ENCODE data around the gene PCYOX1L.

Gene PCYOX1L

DNA sequence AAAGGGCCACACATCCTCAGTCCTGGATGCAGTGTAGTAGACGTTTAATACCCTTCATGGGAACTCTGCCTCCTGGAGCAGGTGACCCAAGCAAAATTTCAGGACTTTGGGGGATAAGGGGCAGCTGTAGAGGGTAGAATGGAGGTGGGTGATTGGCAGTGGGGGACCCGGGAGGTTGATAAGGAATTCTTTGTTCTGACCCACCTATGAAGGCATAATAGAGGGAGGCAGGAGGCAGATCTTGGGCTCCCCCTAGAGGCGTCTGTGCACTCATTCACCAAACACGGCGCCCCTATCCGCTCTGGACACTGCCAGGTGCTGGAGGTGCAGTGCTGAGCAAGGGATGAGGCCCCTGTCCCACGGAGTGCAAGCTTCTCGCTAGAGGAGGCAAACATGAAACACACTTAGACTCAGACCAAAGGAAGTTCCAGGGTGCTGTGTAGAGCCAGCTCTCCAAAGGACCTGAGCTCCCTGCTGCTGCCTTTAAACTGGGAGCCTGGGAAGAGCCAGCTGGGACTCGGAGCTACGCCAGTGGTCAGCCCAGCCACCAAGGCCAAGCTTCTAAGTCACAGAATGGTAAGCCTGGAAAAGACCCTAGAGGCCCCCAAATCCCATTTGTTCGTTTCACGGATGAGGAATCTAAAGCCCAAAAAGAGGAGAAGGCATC lies 13.6 kb downstream of the PCYOX1L start:
- DNase-seq: peak; percentile 49 to 63

DNA sequence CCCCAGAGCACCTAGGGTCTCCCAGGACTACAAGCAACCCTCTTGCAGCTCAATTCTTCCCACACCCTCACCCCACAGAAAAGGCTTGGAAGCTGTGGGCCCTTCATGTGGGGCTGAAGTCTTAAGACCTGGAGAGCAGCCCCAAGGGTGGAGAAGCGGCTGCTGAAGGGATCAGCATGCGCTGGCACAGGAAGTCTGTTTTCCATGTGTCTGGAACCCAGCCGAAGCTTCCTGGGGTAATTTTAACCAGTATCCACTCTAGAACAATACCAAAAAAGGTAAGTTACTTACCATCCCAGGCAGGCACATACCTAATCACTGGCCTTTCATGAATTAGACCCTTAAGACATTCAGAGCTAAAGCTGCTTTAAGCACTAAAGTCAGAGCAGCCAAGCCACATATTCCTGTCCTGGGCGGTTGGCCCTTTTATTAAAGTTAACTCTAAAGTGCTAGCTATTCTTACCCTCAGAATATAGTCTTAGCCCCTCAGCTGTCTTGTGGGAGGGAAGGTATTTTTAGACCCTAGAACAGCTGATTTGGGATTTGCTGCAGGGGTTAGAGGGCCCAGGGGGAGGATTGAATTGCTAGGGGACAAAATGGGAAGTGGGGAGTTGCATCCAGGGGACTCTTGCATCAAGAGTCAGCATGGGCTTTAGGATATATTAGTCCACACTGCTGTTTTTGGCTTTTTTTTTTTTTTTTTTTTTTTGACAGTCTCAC lies 14.4 kb downstream of the PCYOX1L start:
- DNase-seq: no peak

DNA sequence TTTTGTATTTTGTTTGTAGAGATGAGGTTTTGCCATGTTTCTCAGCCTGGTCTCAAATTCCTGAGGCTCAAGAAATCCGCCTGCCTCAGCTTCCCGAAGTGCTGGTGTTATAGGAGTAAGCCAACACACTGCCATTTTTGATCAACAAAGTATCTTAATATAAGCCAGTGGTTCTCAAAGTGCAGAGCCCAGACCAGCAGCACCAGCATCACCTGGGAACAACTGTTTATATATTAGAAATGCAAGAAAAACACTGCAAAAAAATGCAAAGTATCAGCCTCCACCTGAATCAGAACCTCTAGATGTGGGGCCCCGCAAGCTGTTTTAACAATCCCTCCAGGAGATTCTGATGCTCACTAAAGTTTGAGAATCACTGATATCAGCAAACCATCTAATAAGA lies 15.1 kb downstream of the PCYOX1L start:
- DNase-seq: no peak

DNA sequence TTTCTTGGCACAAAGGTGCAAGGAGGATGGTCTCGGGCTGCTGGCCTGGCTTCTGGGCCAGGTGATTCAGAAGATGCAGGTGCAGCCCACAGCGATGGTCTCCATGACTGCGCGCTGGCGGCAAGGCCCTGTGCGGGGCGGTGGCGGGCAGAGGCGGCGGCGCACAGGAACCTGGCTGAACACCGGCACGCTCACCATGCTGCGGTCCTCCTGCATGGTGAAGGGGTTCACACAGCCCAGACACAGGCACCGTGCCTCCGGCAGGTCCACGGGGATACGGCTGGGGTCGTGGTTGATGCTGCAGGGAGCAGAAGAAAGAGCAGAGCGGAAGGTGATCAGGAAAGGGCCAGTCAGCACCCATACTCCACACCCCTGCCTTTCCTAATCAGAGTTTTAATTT lies 16.5 kb downstream of the PCYOX1L start:
- DNase-seq: no peak

DNA sequence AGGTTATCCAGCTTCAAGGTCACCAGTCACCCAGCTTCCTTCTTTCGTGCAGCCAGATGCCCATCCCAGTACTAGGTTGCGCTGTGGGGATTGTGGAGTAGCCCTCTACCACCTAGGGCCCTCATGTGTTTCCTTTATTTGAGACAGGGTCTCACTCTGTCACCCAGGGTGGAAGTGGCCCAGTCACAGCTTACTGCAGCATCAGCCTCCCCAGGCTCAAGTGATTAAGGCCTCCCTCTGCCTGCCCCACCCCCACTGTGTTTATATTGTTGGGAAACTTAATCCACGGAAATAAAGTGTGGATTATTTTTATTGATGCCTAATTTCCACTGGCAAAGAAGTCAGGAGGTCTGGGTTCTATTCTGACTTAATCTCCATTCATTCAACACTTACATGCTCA lies 17.0 kb downstream of the PCYOX1L start:
- DNase-seq: no peak

DNA sequence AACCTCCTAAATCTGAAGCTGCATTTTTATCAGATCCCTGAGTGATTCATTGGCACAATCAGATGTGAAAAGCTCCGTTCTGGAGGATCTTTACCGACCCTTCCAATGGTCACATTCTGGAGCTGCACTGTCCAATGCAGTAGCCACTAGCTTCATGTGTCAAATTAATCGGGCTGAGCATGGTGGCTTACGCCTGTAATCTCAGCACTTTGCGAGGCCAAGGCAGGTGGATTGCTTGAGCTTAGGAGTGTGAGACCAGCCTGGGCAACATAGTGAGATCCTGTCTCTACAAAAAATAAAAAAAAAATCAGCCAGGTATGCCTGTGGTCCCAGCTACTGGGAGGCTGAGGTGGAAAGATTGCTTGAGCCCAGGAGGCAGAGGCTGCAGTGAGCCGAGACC lies 17.6 kb downstream of the PCYOX1L start:
- DNase-seq: no peak

DNA sequence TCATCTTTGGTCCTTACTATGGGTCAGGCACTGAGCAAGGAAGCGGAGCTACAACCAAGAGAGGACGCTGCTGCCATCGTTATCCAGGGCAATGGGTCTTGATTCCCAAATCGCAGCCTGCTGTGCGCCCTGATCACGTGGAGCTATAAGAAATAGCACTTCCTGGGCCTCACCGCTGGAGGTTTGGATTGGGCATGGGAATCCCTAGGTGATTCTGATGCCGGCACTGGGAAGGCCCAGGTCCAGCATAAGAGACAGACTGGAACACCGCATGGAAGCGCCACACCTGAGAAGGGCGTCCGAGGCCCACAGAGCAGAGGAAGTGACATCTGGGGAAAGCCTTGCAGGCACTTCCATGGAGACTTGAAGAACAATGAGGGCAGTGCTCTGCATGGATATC lies 18.3 kb downstream of the PCYOX1L start:
- DNase-seq: no peak

DNA sequence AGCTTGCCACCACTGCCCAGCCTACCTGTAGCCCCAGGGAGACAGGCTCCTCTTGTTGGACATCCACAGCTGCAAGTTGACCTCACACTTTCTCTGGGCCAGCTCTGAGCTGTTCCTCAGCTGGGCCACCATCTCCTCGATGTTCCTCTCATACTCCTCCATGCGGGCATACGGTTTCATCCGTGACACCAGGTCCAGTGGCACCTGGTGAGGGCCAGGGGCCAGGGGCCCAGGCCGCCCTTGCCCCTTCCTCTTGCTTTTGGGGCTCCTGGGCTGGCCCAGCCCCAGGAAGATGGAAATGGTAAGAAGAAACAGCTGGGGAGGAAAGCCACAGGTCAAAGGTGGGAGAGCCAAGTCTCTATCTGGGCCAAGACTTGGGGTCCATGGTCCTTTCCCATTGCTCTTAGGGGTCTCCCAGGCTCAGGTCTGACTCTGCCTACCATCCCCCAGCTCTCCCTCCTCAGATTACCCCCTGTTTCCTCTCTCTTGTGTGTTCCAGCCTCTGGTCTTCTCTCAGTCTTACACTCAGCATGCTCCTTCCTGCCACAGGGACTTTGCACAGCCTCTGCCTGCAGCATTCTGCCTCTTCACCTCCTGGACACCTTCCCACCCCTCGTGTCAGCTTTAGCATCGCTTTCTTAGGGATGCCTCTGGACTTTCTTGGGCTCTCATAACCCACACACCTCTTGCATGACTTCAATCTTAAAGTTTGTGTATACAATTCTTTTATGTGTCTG lies 19.0 kb downstream of the PCYOX1L start:
- no peak for DNase-seq

DNA sequence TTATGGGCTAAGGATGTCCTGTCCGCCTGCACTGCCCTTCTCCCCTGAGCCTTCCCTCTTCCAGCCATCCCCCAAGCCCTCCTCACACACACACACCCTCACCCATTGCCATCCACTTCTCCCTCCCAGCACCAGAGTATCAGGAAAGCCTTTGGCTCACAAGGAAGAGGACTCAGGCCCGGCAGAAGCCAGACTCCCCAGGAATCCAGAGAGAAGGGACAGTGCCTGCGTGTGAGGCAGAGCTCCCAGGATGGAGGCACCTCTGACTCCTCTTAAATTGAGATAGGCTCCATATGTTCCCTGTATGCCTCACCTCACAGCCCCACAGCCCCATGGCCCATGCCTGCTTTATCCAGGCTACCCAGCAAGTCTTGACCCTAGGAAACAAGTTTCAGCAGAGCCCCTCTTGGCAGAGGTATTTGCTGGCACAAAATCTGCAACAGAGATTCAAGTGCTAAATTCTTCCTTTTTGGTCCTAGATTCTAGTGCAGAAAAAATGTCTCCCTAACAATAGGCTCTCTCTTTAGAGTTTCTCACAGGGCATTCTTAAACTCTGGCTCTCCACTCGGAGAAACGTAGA lies 20.5 kb downstream of the PCYOX1L start:
- no peak for DNase-seq

DNA sequence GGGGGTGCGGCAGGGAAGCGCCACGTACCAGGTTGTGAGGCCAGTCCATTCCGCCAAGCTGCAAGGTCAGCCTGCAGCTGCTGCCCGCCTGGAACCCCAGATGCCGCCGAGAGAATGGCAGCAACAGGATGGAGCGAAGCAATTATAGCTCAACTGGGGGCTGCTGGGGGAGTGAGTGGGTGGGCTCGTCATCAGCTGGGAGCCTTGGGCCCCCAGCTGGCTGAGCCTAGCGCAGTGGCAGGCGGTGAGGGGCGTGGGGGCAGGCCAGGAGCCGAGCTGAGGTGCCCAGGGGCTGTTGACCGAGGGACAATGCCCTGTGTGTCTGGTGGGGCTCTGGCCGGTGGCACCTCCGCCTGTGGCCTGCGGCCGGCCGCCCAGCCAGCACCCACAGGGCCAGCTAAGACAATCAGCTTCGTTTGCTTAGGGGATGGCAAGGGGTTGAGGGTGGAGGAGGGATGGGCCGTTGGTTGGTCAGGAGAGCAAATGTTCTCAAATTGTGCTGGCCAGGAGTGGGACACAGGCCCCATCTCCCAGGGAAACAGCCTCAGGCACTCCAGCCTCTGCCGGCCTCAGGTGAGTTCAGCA lies 21.4 kb downstream of the PCYOX1L start, which contains the start of gene IL17B:
Gene IL17B, minus strand, starts transcription at position 116 of the 585 bp plus-strand sequence. Its CDS starts 67 bp downstream, at position 49.
- no peak for DNase-seq

DNA sequence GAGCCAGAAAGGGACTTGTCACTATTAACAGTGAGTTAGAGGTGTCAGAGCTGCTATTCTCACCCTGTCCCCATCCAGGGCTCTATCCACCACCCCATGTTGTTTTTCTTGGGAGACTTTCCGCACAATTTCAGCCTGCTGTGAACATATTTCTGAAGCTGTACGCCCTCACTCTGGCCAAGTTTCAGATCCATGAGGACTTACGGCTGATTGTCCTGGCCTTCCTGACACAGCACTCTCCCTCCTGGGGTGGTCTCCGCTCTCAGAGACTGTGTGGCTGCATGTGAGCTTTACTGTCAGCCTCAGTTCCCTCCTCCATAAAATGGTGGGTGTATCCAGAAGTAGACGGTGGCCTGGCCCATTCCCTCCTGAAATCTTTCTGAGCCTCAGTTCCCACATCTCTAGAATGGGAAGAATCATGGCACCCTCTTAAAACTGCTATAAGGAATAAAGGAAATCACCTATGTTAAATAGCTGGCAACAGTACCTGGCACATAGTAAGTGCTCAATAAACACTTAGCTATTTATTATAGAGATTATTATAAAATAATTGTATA lies 22.1 kb downstream of the PCYOX1L start:
- no peak for DNase-seq

DNA sequence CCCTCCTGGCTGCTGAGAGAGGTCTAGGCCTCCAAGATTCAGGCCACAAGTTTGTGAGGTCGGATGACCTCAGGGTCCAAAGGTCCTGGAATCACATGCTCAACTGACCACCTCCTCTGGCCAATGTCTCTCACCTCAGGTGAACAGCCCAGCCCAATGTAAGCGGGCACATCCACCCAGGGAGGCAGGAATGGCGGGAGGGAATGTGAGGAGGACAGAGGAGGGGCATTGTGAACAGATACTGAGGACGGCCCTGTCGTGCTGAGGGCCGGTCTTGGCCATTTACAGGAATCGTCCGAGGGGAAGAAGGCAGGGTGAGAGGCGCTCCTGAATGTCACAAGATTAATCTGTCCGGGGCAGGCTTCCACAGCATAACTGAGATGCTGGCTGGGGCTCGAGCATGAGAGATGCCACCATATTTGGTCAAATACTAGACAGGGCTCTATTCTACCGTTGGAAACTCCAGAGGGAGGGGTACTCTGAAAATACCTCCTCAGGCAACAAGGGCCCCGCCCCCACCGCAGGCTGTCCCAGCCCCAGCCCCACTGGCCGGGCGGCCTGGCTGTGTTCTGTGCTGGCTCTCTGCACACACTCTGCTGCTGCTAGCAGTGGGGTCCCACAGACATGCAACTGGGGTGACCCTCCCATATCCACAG lies 22.7 kb downstream of the PCYOX1L start:
- no peak for DNase-seq

DNA sequence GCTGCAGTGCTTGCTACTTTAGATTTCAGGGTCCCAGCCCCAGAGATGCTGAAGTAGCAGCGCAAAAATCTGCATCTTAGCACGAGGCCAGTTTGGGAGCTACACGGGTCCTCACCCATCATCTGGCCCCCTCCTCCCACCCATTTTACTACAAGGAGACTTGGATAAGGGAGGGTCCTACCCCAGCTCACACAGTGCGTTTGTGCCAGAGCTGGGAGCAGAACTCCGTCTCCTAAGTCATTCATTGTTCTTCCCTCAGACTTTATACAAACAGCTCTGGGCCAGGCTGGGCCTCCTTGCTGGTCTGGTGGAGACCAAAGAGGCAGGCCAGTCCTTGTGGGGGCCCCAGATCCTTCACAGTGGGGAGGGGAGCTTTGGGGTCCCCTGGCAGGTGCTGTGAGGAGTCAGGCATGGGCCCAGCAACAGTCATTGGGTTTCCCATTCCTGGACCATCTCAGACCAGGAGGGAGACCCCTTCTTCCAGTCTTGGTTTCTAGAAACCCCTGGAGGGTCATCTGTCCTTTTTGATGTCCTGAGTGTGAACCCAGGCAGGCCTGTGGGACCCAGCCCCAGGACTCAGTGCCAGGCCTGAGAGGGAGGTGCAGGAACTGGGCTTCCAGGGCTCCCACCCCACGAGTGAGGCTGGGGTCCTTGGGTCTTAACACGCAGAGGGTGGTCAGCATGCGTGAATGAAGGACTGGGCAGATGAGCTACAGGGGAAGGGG lies 23.6 kb downstream of the PCYOX1L start:
- no peak for DNase-seq

DNA sequence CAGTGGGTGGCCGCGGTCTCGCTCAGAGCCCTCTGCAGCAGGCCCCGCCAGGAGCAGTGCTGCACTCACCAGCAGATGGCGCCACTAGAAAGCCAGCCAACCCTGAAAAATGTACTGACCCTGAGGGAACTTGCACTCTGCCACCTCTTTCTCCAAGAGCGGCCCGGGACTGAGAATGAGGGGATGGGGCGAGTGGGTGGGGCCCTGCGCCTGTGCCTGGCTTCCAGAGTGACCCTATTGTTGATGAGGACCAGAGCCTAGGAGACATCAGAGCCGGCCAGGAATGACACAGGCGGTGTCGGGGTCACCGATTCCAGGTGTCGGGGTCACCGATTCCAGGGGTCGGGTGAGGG lies 24.1 kb downstream of the PCYOX1L start:
- peak in 1 of 2 experiments; percentile 63 for DNase-seq

DNA sequence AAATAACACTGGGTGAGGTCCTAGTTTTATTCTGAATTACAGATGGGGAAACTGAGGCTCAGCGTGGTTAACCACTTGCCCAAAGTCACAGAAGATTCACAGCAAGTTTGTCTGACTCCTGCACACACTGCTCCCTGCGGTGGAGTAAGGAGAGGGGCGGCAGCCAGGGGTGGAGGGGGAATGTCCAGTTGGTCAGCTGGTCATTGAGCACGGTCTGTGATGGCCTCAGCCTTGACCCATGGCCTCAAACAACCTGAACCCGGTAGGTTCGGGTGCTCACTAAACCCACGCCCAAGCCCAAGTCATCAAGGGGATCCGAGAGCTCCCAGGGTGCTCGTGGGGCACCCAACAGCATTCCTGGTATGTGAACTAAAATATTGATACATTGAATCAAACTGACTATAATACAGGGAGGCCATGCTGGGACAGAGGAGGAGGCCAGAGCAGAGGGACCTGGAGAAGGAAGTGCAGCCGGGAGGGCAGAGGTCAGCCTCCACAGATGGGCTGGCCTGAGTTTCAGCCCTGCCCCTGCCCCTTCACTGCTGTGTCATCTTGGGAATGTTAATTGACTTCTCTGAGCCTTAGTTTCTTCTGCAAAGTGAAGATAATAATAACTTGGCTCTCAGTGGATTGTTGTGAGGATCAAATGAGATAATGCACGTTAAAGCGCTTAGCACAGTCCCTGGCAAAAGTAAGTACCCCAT lies 24.8 kb downstream of the PCYOX1L start:
- DNase-seq: no peak

DNA sequence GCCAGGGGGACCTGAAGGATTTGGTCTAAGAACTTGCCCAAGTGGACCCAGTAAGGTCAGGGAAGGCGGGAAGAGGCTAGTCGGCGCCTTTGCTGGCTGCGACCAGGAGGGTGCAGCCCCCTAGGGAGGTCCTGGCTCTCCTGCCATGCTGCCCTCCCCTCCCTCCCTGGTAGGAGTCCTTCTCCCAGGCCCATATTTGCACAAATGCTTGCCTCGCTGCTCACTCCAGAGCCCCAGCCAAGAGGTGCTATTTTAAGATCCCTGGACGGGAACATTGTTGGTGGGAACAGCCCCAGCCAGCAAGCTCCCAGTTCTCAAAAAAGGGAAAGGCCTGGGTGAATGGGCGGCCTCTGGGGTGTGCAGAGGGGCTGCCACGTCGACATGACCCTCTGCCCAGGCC lies 25.6 kb downstream of the PCYOX1L start:
- no peak for DNase-seq

DNA sequence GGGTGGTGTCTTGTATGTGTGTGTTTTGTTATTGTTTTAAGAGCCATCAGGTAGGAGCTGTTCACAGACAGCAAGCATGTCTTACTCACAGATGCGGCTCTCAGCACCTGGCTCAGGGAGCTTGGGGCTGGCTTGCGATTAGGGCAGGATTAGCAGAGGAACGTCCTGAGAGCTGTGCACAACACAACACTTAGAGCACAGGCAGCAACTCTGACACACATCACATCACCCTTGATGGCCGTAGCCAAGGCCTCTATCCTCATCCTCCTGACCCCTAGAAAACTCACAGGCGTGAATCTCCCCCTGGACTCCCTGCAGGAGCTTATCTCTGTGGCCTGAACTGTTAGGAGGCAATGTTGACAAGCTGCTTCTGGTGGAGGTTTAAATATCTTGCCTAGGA lies 28.3 kb downstream of the PCYOX1L start:
- no peak for DNase-seq

DNA sequence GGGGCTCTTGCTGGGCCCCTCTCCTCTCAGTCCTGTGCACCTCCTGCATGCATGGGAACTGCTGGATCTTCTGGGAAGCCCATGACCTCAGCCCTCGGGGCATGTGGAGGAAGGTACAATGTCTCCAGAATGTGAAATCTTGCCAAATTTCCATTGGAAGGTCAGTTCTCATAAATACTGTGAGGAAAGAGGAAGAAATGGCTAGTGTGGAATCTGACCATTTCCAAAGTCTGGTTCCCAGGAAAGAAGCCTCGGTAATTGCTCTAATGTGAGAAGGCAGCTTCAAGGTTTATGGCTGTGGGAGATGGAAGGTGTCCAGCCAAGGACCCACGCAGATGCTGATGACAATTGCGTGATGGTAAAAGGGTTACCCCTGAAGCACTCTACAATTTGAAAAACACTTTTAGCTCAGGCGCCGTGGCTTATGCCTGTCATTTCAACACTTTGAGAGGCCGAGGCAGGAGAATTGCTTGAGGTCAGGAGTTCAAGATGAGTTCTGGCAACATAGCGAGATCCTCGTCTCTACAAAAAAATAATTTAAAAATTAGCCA lies 29.3 kb downstream of the PCYOX1L start:
- no peak for DNase-seq

DNA sequence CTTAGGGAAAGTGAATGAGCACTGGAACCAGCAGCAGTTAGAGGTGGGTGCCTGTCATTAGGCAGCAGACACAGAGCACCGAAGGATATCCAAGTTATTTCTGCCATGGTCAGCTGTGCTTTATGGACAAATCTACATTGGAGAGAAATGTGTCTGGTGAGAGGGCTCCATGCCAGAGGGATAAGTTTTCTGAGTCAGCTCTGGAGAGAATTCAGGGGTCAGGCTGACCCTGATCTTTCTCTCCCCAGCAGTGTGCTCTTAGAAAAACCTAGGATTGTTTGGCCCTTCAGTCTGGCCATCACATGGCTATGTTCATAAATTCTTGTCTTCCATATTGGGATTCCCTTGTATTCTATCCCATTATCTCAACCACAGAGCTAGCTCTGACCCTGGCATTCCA lies 30.1 kb downstream of the PCYOX1L start:
- no peak for DNase-seq

DNA sequence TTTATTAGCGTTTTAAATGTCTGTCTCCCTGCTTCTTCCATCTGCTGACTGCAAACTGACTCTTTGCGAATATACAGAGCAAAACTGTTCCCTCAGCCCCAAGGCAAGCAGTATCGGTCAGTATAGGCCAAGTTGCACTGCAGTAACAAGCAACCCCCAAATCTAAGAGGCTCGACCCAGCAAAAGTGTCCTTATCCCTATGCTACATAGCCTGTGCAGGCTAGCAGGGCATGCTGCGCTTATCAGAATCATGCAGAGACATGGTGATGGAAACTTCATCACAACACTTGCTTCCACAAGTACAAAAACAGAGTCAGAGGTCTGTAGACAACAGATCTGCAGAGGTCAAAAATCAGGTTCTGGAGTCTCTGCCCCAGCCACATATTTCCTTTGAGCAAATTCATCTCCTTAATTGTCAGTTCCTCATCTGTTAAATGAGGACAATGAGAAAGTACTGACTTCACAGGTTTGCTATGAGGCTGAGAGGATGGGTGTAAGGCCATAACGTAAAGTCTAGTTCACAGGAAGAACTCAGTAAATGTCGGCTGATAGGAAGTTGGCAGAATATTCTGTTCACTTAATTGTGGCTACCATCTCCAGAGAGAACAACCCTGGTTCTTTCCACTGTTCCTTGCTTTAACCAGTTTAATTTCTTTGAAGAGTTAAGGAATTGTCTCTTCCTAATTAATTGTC lies 30.8 kb downstream of the PCYOX1L start:
- no peak for DNase-seq
